ENCODE data around the gene CCDC191. TPM values are rescaled to one million over a fixed set of nuclear protein-coding genes. Genes with fewer than 3 reads are reported as not detected.

The CCDC191 gene
- total RNA-seq, 4 donors from 2014 or later: 3.3 to 25.6 (median 7.4) TPM

DNA sequence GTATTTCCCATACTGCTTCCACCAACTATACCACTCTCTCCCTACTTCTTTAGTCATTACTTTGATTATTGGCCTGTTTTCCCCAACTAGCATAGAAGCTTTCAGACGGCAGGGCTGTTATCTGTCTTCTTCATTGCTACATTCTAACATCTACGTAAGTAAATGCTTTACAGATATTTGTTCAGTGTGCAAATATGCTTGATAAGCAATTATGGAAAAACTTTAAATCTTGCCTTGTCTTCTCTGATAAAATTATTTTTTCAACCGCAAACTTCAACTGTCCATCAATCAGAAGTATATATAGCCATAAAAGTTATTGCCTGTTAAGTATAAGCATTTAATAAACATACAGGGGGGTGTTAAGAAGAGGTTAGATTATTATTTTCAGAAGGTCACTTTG, 72.8 kb downstream of the CCDC191 start:
- no peaks in the 10 kb centered on the region for H3K27me3 ChIP-seq

DNA sequence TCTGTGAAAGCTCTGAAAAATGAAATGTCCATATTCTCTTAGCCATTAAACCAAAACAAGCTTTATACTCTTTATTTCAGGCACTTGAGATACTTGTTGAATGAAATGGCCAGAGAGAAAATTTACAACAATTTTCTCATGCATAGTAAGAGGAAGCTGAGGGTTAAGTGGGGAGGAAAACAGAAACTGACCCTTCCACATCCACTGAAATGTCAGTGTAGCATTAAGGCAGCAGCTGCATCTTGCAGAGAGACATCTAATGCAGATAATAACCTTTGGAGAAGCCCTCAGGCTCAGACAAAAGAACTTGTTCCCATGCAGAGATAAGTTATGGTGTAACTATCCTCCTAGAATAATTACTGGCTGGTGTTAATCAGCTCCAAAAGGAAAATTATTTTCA, 74.5 kb downstream of the CCDC191 start:
- Histone ChIP-seq H3K36me3 (peaks cover 0 to 20% (median 0%) of the 10 kb centered on the region in 3 donors), H3K27me3 (no peaks in the 10 kb centered on the region), H3K4me3 (no peak overlapping the region), H3K27ac (no peak overlapping the region), H3K9me3 (no peaks in the 10 kb centered on the region), H3K4me1 (no peaks in the 10 kb centered on the region)
- no peak for DNase-seq
- TF ChIP-seq, protein P1, sequence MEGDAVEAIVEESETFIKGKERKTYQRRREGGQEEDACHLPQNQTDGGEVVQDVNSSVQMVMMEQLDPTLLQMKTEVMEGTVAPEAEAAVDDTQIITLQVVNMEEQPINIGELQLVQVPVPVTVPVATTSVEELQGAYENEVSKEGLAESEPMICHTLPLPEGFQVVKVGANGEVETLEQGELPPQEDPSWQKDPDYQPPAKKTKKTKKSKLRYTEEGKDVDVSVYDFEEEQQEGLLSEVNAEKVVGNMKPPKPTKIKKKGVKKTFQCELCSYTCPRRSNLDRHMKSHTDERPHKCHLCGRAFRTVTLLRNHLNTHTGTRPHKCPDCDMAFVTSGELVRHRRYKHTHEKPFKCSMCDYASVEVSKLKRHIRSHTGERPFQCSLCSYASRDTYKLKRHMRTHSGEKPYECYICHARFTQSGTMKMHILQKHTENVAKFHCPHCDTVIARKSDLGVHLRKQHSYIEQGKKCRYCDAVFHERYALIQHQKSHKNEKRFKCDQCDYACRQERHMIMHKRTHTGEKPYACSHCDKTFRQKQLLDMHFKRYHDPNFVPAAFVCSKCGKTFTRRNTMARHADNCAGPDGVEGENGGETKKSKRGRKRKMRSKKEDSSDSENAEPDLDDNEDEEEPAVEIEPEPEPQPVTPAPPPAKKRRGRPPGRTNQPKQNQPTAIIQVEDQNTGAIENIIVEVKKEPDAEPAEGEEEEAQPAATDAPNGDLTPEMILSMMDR (IDR thresholded peaks at IDR 0.05): no peak
- no peak for TF ChIP-seq POLR2A (IDR thresholded peaks at IDR 0.05)

More for the DNA sequence above, 72.8 kb downstream of the CCDC191 start:
- TF ChIP-seq, protein P1 (IDR thresholded peaks at IDR 0.05): no peak
- no peak for TF ChIP-seq POLR2A (IDR thresholded peaks at IDR 0.05)
- Histone ChIP-seq H3K36me3 (peaks cover 0 to 9% (median 0%) of the 10 kb centered on the region in 3 donors), H3K4me1 (no peaks in the 10 kb centered on the region), H3K27ac (no peak overlapping the region), H3K4me3 (no peak overlapping the region), H3K9me3 (no peaks in the 10 kb centered on the region)
- DNase-seq: no peak

DNA sequence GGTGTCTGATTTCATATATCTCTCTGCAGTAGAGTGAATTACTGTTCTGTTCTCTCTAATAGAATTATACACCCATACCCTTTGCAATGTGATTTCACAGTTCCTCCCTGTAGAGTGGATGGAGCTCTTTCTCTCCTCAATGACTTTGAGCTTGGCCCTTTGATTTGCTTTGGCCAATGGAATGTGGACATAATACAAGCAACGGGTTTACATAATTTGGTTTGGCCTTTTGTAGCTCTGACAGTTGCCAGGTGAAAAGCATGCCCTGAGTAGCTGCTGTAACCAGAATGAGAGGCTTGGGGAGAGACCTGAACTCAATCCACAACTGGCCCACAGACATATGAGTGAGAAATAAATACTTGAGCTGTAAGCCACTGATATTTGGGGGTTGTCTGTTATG, 76.4 kb downstream of the CCDC191 start:
- H3K36me3 ChIP-seq: peaks cover 0 to 28% (median 0%) of the 10 kb centered on the region in 3 donors
- H3K27ac ChIP-seq: no peak overlapping the region
- no peaks in the 10 kb centered on the region for H3K9me3 ChIP-seq
- H3K27me3 ChIP-seq: no peaks in the 10 kb centered on the region
- TF ChIP-seq, protein P1 (IDR thresholded peaks at IDR 0.05): no peak
- no peak for TF ChIP-seq POLR2A (IDR thresholded peaks at IDR 0.05)
- no peak overlapping the region for H3K4me3 ChIP-seq
- H3K4me1 ChIP-seq: no peaks in the 10 kb centered on the region
- DNase-seq: no peak

DNA sequence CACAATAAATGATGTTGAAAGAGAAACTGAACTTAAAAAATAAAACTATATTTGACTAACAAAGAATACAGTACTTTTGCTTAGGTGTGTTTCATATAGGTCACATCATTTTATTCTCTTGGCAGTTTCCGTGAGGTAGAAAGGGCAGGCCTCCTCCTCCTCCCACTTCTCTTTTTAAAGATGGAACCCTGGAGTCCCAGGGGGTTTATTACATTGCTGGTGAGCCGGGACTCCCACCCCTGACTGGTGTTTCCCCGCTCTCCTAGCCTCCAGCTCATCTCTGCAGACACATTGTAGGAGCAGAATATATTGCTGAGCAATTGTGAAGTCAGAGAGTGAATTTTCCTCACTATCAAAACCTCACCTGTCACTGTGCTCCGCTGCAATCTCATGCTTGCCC, 78.5 kb downstream of the CCDC191 start:
- Histone ChIP-seq H3K4me3 (no peak overlapping the region), H3K36me3 (peaks cover 0 to 34% (median 0%) of the 10 kb centered on the region in 3 donors), H3K27me3 (no peaks in the 10 kb centered on the region), H3K4me1 (no peaks in the 10 kb centered on the region), H3K9me3 (peaks cover 0 to 5% (median 0%) of the 10 kb centered on the region in 4 donors), H3K27ac (no peak overlapping the region)
- TF ChIP-seq POLR2A (IDR thresholded peaks at IDR 0.05): no peak
- TF ChIP-seq, protein P1 (IDR thresholded peaks at IDR 0.05): no peak
- no peak for DNase-seq

DNA sequence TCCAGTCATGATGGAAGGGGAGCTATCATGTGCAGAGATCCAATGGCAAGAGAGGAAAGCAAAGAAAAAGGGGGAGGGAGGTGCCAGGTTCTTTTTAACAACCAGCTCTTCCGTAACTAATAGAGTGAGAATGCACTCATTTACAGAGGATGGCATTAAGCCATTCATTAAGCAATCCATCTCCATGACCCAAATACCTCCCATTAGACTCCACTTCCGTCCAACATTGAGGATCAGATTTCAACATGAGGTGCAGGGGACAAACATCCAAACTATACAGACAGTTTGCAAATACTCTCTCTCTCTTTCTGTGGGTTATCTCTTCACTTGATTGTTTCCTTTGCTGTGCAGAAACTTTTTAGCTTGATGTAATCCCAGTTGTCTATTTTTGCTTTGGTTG, 87.3 kb downstream of the CCDC191 start:
- Histone ChIP-seq H3K36me3 (peaks cover 0 to 4% (median 0%) of the 10 kb centered on the region in 3 donors), H3K4me1 (no peaks in the 10 kb centered on the region), H3K27ac (no peak overlapping the region), H3K27me3 (no peaks in the 10 kb centered on the region), H3K4me3 (no peak overlapping the region), H3K9me3 (peaks cover 0 to 5% (median 0%) of the 10 kb centered on the region in 4 donors)
- TF ChIP-seq, protein P1 (IDR thresholded peaks at IDR 0.05): no peak
- TF ChIP-seq POLR2A (IDR thresholded peaks at IDR 0.05): no peak
- DNase-seq: no peak

DNA sequence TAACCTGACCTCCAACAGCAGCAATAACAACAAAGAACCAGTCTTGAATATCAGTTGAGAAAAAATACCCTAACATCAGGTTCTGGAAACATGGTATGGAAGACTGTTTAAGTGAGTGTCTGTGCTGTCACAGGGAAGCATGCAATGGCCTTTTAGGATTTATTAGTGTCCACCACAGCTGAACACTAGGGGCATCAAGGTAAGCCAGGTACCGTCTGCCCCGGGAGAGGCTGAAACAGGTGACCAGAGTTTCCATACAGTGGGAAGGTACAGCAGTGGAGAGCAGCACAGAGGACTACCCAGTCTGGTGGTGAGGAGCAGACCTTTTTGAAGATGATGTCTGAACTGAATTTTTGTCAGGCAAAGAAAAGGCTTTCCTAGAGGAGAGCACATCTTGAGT, 90.2 kb downstream of the CCDC191 start:
- H3K27me3 ChIP-seq: no peaks in the 10 kb centered on the region
- no peak overlapping the region for H3K27ac ChIP-seq
- no peaks in the 10 kb centered on the region for H3K4me1 ChIP-seq
- H3K36me3 ChIP-seq: peaks cover 0 to 4% (median 0%) of the 10 kb centered on the region in 3 donors
- no peak for DNase-seq
- H3K9me3 ChIP-seq: no peaks in the 10 kb centered on the region
- H3K4me3 ChIP-seq: no peak overlapping the region
- TF ChIP-seq POLR2A (IDR thresholded peaks at IDR 0.05): no peak
- TF ChIP-seq, protein P1 (IDR thresholded peaks at IDR 0.05): no peak

Data from Peyer's patch (tissue), 4 donors.